Measurements from ENCODE around the gene ACKR3. TPM values are rescaled to one million over a fixed set of nuclear protein-coding genes. Genes with fewer than 3 reads are reported as not detected.

Gene ACKR3
- total RNA-seq: 0.14 and 0.66 TPM in 2 replicates

DNA sequence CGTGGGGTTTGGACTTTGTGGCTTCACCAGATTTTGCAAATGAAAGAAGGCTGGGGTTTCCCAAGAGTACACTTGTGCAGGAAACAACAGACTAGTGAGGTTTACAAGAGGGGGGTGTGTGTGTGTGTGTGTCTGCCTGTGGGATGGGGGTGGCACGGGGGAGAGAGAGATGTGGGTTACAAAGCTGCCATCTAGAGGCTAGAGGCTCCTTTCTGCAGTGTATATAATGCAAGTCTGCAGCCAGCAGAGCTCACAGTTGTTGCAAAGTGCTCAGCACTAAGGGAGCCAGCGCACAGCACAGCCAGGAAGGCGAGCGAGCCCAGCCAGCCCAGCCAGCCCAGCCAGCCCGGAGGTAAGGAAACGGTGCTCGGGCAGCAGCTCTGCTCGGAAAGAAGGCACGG is at the start of gene ACKR3:
Gene ACKR3, plus strand, starts transcription at position 253 of the 401 bp plus-strand sequence. CDS start 10,641 bp downstream, outside the sequence.

